HEK293 (cell line): ENCODE results near the gene DZIP1L.

Experiments
- CTCF ChIA-PET: fragments of 350-600 bp; formaldehyde crosslinking; extraction: SDS; loops from one replicate; lab custom pipeline; 2021; ENCODE audit warnings: antibody characterized with exemption; lab: Yijun Ruan, JAX
- POLR2A ChIA-PET: fragments of 300-600 bp; formaldehyde crosslinking; extraction: SDS; loops from one replicate; lab custom pipeline; 2020; ENCODE audit warnings: antibody characterized with exemption, inconsistent platforms; lab: Yijun Ruan, JAX
- H3K27ac ChIP-seq: fragments of 200-500 bp; sonication (Bioruptor generic); 2 replicates; pipeline ENCODE4 v1.5.1; 2014; ENCODE audit warnings: low read depth, low read length, control low read depth, inconsistent platforms; ENCODE audit errors: extremely low read depth
- H3K36me3 ChIP-seq, 2 experiments: fragments of 200-500 bp in 1 of 2; sonication (Bioruptor generic) in 1 of 2; 1 replicate in 1 of 2; 2 replicates in 1 of 2; pipeline ENCODE4 v1.5.1; 2014 to 2017; ENCODE audit warnings: inconsistent platforms in 2 of 2, low read length in 2 of 2; ENCODE audit not compliant: control insufficient read depth in 2 of 2, insufficient read depth in 1 of 2
- H3K4me1 ChIP-seq: fragments of 200-500 bp; sonication (Bioruptor generic); 2 replicates; pipeline ENCODE4 v1.5.1; 2014; ENCODE audit warnings: mild to moderate bottlenecking, low read length, inconsistent platforms; ENCODE audit not compliant: control insufficient read depth, insufficient read depth
- H3K4me3 ChIP-seq: 2 replicates; pipeline ENCODE4 v1.5.1; 2011; ENCODE audit warnings: low read depth, mild to moderate bottlenecking, control low read depth, low read length, moderate library complexity
- H3K9me3 ChIP-seq: fragments of 200-500 bp; sonication (Bioruptor generic); 2 replicates; pipeline ENCODE4 v1.5.1; 2014; ENCODE audit warnings: low read depth, low read length, inconsistent platforms; ENCODE audit not compliant: control insufficient read depth, insufficient read depth
- EGR2 ChIP-seq: fragments of 450-650 bp; formaldehyde crosslinking; IDR thresholded peaks from 2 replicates; pipeline ENCODE4 v1.5.1; 2016; ENCODE audit warnings: low read depth, missing biosample characterization, missing genetic modification characterization
- KLF1 ChIP-seq: fragments of 450-650 bp; formaldehyde crosslinking; IDR thresholded peaks from 2 replicates; pipeline ENCODE4 v1.5.1; 2016; ENCODE audit warnings: missing biosample characterization, missing genetic modification characterization
- REPIN1 ChIP-seq: fragments of 450-650 bp; formaldehyde crosslinking; IDR thresholded peaks from 2 replicates; pipeline ENCODE4 v1.5.1; 2017; ENCODE audit warnings: missing biosample characterization, missing genetic modification characterization, low read depth
- SETDB1 ChIP-seq: IDR thresholded peaks from one replicate; pipeline ENCODE4 v1.6.1; 2017; ENCODE audit warnings: mild to moderate bottlenecking, low read length, moderate library complexity, mixed read lengths; ENCODE audit not compliant: insufficient read length
- YY1 ChIP-seq: fragments of 450-650 bp; formaldehyde crosslinking; IDR thresholded peaks from 2 replicates; pipeline ENCODE4 v1.5.1; 2018; ENCODE audit warnings: missing biosample characterization, missing genetic modification characterization
- ZBTB17 ChIP-seq: fragments of 450-650 bp; formaldehyde crosslinking; IDR thresholded peaks from 2 replicates; pipeline ENCODE4 v1.5.1; 2016; ENCODE audit warnings: missing biosample characterization, missing genetic modification characterization
- ZEB2 ChIP-seq: fragments of 450-650 bp; formaldehyde crosslinking; IDR thresholded peaks from 2 replicates; pipeline ENCODE4 v1.5.1; 2016; ENCODE audit warnings: missing biosample characterization, missing genetic modification characterization
- ZFHX2 ChIP-seq: fragments of 450-650 bp; formaldehyde crosslinking; conservative IDR thresholded peaks from 2 replicates; pipeline ENCODE4 v1.5.1; 2016; ENCODE audit warnings: missing biosample characterization, missing genetic modification characterization
- ZNF114 ChIP-seq: fragments of 450-650 bp; formaldehyde crosslinking; IDR thresholded peaks from 2 replicates; pipeline ENCODE4 v1.5.0; 2017; ENCODE audit warnings: missing biosample characterization, missing genetic modification characterization
- ZNF155 ChIP-seq: fragments of 450-650 bp; formaldehyde crosslinking; IDR thresholded peaks from 2 replicates; pipeline ENCODE4 v1.5.1; 2016; ENCODE audit warnings: missing biosample characterization, missing genetic modification characterization
- ZNF184 ChIP-seq: fragments of 450-650 bp; IDR thresholded peaks from 2 replicates; pipeline ENCODE4 v1.5.1; 2018; ENCODE audit warnings: missing biosample characterization, mild to moderate bottlenecking, missing genetic modification characterization
- ZNF2 ChIP-seq: fragments of 450-650 bp; formaldehyde crosslinking; IDR thresholded peaks from 2 replicates; pipeline ENCODE4 v1.5.1; 2016; ENCODE audit warnings: missing biosample characterization, missing genetic modification characterization
- ZNF292 ChIP-seq: fragments of 450-650 bp; formaldehyde crosslinking; IDR thresholded peaks from 2 replicates; pipeline ENCODE4 v1.5.1; 2016; ENCODE audit warnings: low read depth, missing biosample characterization, missing genetic modification characterization, borderline replicate concordance
- ZNF335 ChIP-seq: fragments of 450-650 bp; formaldehyde crosslinking; conservative IDR thresholded peaks from 2 replicates; pipeline ENCODE4 v1.5.1; 2016; ENCODE audit warnings: missing biosample characterization, missing genetic modification characterization
- ZNF621 ChIP-seq: fragments of 450-650 bp; formaldehyde crosslinking; IDR thresholded peaks from 2 replicates; pipeline ENCODE4 v1.5.1; 2017; ENCODE audit warnings: missing biosample characterization, missing genetic modification characterization
- ZNF76 ChIP-seq: fragments of 450-650 bp; formaldehyde crosslinking; IDR thresholded peaks from 2 replicates; pipeline ENCODE4; 2016; ENCODE audit warnings: low read depth, missing biosample characterization, missing genetic modification characterization, borderline replicate concordance
- ZNF791 ChIP-seq: fragments of 450-650 bp; formaldehyde crosslinking; IDR thresholded peaks from 2 replicates; pipeline ENCODE4 v1.5.1; 2016; ENCODE audit warnings: missing biosample characterization, missing genetic modification characterization
- ZNF830 ChIP-seq: fragments of 450-650 bp; IDR thresholded peaks from 2 replicates; pipeline ENCODE4 v1.5.0; 2018; ENCODE audit warnings: missing biosample characterization, missing genetic modification characterization, low read depth, mild to moderate bottlenecking, moderate library complexity
- TF ChIP-seq, protein P1 (sequence below): fragments of 450-650 bp; formaldehyde crosslinking; IDR thresholded peaks from 2 replicates; pipeline ENCODE4 v1.5.1; 2016; ENCODE audit warnings: missing biosample characterization, missing genetic modification characterization
- TF ChIP-seq, protein P2 (sequence below): fragments of 450-650 bp; formaldehyde crosslinking; IDR thresholded peaks from 2 replicates; pipeline ENCODE4; 2016; ENCODE audit warnings: missing biosample characterization, missing genetic modification characterization
- TF ChIP-seq, protein P3 (sequence below): fragments of 450-650 bp; formaldehyde crosslinking; IDR thresholded peaks from 2 replicates; pipeline ENCODE4 v1.5.1; 2016; ENCODE audit warnings: missing biosample characterization, missing genetic modification characterization
- TF ChIP-seq, protein P4 (sequence below): fragments of 450-650 bp; formaldehyde crosslinking; IDR thresholded peaks from 2 replicates; pipeline ENCODE4 v1.5.1; 2016; ENCODE audit warnings: missing biosample characterization, missing genetic modification characterization

Gene DZIP1L

DNA sequence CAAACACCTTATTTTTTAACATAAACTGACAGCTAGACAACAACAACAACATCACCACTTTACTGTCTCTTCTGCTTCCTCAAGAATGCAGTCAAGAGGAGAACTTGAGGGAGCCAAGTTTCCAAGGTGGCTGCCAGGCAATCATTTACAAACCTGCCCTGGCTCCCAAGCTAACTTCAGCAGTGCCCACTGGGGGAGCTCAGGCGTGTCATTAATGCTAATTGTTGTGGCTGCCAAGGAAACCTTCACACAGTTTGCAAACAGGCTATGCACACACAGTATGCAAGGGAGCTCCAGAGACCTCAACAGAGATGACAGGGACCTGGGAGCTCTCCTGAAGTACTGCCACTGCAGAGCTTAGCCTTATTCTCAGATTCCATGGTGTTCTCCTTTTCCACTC lies 2.1 kb downstream of the DZIP1L start:
- H3K36me3 ChIP-seq: peaks cover 0 to 28% of the 10 kb centered on the region in 2 experiments; a peak in 1 of 3 replicates
- no peak for TF ChIP-seq EGR2 (tag by site-specific recombination)
- no peak for TF ChIP-seq ZNF621
- TF ChIP-seq ZNF155 (tag by site-specific recombination): no peak
- TF ChIP-seq YY1 (tag by site-specific recombination): no peak
- TF ChIP-seq ZNF292 (tag by site-specific recombination): no peak
- TF ChIP-seq, protein P1, sequence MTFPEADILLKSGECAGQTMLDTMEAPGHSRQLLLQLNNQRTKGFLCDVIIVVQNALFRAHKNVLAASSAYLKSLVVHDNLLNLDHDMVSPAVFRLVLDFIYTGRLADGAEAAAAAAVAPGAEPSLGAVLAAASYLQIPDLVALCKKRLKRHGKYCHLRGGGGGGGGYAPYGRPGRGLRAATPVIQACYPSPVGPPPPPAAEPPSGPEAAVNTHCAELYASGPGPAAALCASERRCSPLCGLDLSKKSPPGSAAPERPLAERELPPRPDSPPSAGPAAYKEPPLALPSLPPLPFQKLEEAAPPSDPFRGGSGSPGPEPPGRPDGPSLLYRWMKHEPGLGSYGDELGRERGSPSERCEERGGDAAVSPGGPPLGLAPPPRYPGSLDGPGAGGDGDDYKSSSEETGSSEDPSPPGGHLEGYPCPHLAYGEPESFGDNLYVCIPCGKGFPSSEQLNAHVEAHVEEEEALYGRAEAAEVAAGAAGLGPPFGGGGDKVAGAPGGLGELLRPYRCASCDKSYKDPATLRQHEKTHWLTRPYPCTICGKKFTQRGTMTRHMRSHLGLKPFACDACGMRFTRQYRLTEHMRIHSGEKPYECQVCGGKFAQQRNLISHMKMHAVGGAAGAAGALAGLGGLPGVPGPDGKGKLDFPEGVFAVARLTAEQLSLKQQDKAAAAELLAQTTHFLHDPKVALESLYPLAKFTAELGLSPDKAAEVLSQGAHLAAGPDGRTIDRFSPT (tag by site-specific recombination): no peak
- no peak for TF ChIP-seq ZBTB17 (tag by site-specific recombination)
- no peak for TF ChIP-seq KLF1 (tag by site-specific recombination)
- no peak for TF ChIP-seq REPIN1 (tag by site-specific recombination)
- no peak for TF ChIP-seq ZNF184 (tag by site-specific recombination)
- TF ChIP-seq ZNF2: no peak
- no peak for TF ChIP-seq ZNF335 (tag by site-specific recombination)
- TF ChIP-seq, protein P2, sequence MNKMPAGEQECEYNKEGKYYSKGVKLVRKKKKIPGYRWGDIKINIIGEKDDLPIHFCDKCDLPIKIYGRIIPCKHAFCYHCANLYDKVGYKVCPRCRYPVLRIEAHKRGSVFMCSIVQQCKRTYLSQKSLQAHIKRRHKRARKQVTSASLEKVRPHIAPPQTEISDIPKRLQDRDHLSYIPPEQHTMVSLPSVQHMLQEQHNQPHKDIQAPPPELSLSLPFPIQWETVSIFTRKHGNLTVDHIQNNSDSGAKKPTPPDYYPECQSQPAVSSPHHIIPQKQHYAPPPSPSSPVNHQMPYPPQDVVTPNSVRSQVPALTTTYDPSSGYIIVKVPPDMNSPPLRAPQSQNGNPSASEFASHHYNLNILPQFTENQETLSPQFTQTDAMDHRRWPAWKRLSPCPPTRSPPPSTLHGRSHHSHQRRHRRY (tag by site-specific recombination): no peak
- TF ChIP-seq, all 188 proteins: peak for 0
- Histone ChIP-seq H3K9me3 (no peaks in the 10 kb centered on the region), H3K4me3 (no peak overlapping the region), H3K27ac (no peak overlapping the region), H3K4me1 (no peaks in the 10 kb centered on the region)
- ChIA-PET POLR2A (no interaction called here), CTCF (interaction anchor here (0.6 to 1.0 kb wide), 2 partner anchors 16 to 212 kb away, joined by 3 read pairs; no protein-coding TSS in a partner anchor)

DNA sequence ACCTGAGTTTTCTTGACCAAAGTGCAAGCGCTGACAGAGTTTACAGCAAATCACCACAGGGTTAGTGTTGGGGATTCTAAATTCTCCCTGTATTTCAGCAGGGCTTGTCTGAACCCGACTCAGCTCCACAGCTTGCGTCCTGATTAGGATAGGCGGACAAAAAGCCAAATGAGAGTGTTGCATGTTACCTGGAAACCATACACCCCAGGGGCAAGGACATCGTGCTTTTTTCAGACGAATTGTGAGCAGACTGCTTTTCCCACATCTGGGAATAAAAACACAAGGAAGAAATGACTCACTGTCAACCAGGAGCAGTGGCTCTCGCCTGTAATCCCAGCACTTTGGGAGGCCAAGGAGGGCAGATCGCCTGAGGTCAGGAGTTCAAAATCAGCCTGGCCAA lies 3.0 kb downstream of the DZIP1L start:
- CTCF ChIA-PET: interaction anchor here (0.6 to 1.0 kb wide), 2 partner anchors 18 to 46 kb away, joined by 3 read pairs; no protein-coding TSS in a partner anchor
- Histone ChIP-seq H3K4me3 (no peak overlapping the region), H3K9me3 (no peaks in the 10 kb centered on the region), H3K4me1 (no peaks in the 10 kb centered on the region)
- POLR2A ChIA-PET: no interaction called here
- TF ChIP-seq ZEB2 (tag by site-specific recombination) (no peak), ZFHX2 (tag by site-specific recombination) (no peak), ZNF830 (tag by site-specific recombination) (no peak), SETDB1 (no peak), ZNF76 (no peak), ZNF114 (no peak), ZNF791 (tag by site-specific recombination) (no peak)
- TF ChIP-seq, protein P3, sequence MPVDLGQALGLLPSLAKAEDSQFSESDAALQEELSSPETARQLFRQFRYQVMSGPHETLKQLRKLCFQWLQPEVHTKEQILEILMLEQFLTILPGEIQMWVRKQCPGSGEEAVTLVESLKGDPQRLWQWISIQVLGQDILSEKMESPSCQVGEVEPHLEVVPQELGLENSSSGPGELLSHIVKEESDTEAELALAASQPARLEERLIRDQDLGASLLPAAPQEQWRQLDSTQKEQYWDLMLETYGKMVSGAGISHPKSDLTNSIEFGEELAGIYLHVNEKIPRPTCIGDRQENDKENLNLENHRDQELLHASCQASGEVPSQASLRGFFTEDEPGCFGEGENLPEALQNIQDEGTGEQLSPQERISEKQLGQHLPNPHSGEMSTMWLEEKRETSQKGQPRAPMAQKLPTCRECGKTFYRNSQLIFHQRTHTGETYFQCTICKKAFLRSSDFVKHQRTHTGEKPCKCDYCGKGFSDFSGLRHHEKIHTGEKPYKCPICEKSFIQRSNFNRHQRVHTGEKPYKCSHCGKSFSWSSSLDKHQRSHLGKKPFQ (tag by site-specific recombination): no peak
- TF ChIP-seq, protein P4, sequence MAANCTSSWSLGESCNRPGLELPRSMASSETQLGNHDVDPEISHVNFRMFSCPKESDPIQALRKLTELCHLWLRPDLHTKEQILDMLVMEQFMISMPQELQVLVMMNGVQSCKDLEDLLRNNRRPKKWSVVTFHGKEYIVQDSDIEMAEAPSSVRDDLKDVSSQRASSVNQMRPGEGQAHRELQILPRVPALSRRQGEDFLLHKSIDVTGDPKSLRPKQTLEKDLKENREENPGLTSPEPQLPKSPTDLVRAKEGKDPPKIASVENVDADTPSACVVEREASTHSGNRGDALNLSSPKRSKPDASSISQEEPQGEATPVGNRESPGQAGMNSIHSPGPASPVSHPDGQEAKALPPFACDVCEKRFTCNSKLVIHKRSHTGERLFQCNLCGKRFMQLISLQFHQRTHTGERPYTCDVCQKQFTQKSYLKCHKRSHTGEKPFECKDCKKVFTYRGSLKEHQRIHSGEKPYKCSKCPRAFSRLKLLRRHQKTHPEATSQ (tag by site-specific recombination): no peak
- TF ChIP-seq, all 188 proteins: peak for 0
- Histone ChIP-seq H3K27ac (no peak overlapping the region), H3K36me3 (peaks cover 0 to 36% of the 10 kb centered on the region in 2 experiments; a peak in 1 of 3 replicates)
